ENCODE measurements around the gene GNG7. TPM values are rescaled to one million over a fixed set of nuclear protein-coding genes. Genes with fewer than 3 reads are reported as not detected.
"Not testable (repeated sequence)": the region's sequence is repeated elsewhere in the genome, so short reads cannot be mapped to it uniquely, and the experiment has no call there.

GNG7 gene
- total RNA-seq, 4 donors from 2014 or later: 0.57 to 3.8 (median 1.6) TPM

DNA sequence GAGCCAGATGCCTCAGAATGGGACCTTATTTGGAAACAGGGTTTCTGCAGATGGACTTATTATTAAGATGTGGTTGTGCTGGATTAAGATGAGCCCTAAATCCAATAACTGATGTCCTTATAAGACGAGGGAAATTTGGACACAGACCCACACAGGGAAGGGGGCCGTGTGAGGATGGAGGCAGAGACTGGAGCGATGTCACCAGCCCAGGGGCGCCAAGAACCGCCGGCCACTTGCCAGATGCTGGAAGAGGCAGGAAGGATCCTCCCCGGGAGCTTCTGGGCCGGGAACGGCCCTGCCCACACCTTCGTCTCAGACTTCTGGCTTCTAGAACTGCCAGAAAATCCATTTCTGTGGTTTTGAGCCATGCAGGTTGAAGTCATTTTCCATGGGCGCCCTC, 26.6 kb downstream of the GNG7 start:
- no peak for TF ChIP-seq POLR2A (IDR thresholded peaks at IDR 0.05)
- TF ChIP-seq, protein P1, sequence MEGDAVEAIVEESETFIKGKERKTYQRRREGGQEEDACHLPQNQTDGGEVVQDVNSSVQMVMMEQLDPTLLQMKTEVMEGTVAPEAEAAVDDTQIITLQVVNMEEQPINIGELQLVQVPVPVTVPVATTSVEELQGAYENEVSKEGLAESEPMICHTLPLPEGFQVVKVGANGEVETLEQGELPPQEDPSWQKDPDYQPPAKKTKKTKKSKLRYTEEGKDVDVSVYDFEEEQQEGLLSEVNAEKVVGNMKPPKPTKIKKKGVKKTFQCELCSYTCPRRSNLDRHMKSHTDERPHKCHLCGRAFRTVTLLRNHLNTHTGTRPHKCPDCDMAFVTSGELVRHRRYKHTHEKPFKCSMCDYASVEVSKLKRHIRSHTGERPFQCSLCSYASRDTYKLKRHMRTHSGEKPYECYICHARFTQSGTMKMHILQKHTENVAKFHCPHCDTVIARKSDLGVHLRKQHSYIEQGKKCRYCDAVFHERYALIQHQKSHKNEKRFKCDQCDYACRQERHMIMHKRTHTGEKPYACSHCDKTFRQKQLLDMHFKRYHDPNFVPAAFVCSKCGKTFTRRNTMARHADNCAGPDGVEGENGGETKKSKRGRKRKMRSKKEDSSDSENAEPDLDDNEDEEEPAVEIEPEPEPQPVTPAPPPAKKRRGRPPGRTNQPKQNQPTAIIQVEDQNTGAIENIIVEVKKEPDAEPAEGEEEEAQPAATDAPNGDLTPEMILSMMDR (IDR thresholded peaks at IDR 0.05): no peak
- Histone ChIP-seq H3K9me3 (no peaks in the 10 kb centered on the region), H3K27me3 (no peaks in the 10 kb centered on the region), H3K36me3 (no peaks in the 10 kb centered on the region), H3K27ac (peak overlapping the region; percentile 51 to 83 (median 77)), H3K4me1 (no peaks in the 10 kb centered on the region), H3K4me3 (peak overlapping the region in 1 of 4 donors; percentile 51)
- 42 to 52% methylated on average over 10 to 11 of the region's 11 CpGs for WGBS, 2 donors
- DNase-seq: no peak
- intact Hi-C loops (cut with DNase I): no loop called here

DNA sequence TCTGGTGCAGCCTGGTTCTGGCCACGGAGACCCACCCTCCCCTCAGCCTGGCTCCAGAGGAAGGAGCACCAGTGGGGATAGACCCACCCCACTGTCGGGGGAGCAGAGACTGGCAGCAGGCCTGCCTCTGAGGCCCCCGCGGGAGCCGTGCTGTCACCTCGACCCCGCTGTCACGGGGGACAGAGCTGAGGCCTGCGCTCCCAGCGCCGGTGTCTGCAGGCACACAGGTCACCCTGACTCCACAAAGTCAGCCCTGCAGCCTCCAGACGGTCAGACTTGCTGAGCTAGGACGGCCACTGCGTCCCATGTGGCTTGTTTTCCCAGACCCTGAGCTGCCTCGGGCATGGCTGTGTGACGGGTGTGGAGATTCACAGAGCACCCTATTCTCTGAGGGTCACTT, 32.3 kb downstream of the GNG7 start:
- Histone ChIP-seq H3K9me3 (no peaks in the 10 kb centered on the region), H3K27me3 (no peaks in the 10 kb centered on the region), H3K4me1 (no peaks in the 10 kb centered on the region), H3K4me3 (no peak overlapping the region), H3K36me3 (no peaks in the 10 kb centered on the region), H3K27ac (peak overlapping the region in 3 of 4 donors; percentile 3 to 64 (median 49))
- TF ChIP-seq POLR2A (IDR thresholded peaks at IDR 0.05): no peak
- TF ChIP-seq, protein P1 (IDR thresholded peaks at IDR 0.05): no peak
- intact Hi-C loops (cut with DNase I): no loop called here
- DNase-seq: no peak
- WGBS, 2 donors: 64% methylated on average over 2 of the region's 16 CpGs; no CpG with 5 or more reads in 1 of the 2 donors

GRCh38 chr19:2668175-2668763, 34.2 kb downstream of the GNG7 start:
- intact Hi-C loops (cut with DNase I): no loop called here

DNA sequence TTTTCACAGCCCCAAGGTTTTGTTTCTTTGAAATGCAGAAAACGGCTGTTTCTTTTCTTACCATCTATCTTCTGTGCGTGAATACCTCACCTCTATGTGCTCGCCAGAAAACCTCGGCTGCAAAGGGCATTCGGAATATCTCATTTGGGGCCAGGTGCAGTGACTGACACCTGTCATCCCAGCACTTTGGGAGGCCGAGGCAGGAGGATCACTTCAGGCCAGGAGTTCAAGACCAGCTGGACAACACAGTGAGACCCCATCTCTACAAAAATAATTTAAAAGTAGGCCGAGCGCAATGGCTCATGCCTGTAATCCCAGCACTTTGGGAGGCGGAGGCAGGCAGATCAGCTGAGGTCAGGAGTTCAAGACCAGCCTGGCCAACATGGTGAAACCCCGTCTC, 35.1 kb downstream of the GNG7 start:
- intact Hi-C loops (cut with DNase I); DNase-seq: not testable (repeated sequence)
- WGBS, 2 donors: 89 to 90% methylated on average over 9 to 10 of the region's 10 CpGs

More at GRCh38 chr19:2668175-2668763, 34.2 kb downstream of the GNG7 start:
- Histone ChIP-seq H3K27me3 (no peaks in the 10 kb centered on the region), H3K4me3 (no peak overlapping the region), H3K9me3 (no peaks in the 10 kb centered on the region), H3K36me3 (no peaks in the 10 kb centered on the region), H3K4me1 (no peaks in the 10 kb centered on the region), H3K27ac (peak overlapping the region in 2 of 4 donors; percentile 44 to 60)
- WGBS, 2 donors: 64 to 71% methylated on average over 11 to 15 of the region's 15 CpGs
- TF ChIP-seq POLR2A (IDR thresholded peaks at IDR 0.05): peak in 1 of 4 donors; percentile 30
- TF ChIP-seq, protein P1 (IDR thresholded peaks at IDR 0.05): no peak
- no peak for DNase-seq

DNA sequence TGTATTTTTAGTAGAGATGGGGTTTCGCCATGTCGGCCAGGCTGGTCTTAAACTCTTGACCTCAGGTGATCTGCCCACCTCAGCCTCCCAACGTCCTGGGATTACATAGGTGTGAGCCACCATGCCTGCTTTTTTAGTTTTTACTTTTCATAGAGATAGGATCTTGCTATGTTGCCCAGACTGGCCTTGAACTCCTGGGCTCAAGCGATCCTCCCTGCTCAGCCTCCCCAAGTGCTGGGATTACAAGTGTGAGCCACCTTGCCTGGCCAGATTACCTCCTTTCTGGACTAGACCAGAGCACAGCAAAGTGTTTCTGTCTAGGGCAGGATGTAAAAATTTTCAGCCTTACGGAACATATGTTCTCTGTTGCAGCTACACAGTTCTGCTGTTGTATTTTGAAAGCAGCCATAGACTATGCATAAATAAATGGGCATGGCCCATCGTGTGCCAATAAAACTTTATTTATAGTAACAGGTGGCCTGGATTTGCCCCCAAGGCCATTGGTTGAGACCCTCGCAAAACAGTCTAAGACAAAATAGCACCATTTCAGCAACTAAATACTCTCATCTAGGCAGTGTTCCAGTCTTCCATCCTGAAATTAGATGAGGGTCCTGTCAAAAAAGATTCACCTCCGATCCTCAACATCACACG, 36.0 kb downstream of the GNG7 start:
- Histone ChIP-seq H3K4me3 (no peak overlapping the region), H3K9me3 (peaks cover 0 to 4% (median 0%) of the 10 kb centered on the region in 3 donors), H3K36me3 (no peaks in the 10 kb centered on the region), H3K27me3 (no peaks in the 10 kb centered on the region), H3K27ac (no peak overlapping the region), H3K4me1 (no peaks in the 10 kb centered on the region)
- no peak for DNase-seq
- intact Hi-C loops (cut with DNase I): no loop called here
- 80 to 85% methylated on average over 7 to 9 of the region's 9 CpGs for WGBS, 2 donors
- TF ChIP-seq POLR2A (IDR thresholded peaks at IDR 0.05): no peak
- TF ChIP-seq, protein P1 (IDR thresholded peaks at IDR 0.05): no peak

More for the DNA sequence above, 35.1 kb downstream of the GNG7 start:
- not testable (repeated sequence) for H3K4me1 ChIP-seq, H3K9me3 ChIP-seq, H3K27me3 ChIP-seq, H3K4me3 ChIP-seq, H3K36me3 ChIP-seq
- peak overlapping the region in 1 of 4 donors; percentile 60 for H3K27ac ChIP-seq
